ENCODE results near the gene PRKG2.

GRCh38 chr4:81257021-81257420 is 42.0 kb upstream of the PRKG2 start:
- TF ChIP-seq CTCF (conservative IDR thresholded peaks at IDR 0.05; ENCODE audit: low read length), result no peak
- no peak for TF ChIP-seq EZH2phosphoT487 (IDR thresholded peaks at IDR 0.05; ENCODE audit: borderline replicate concordance)

Measured in Loucy (cell line).